Natural killer cell (primary cell): ENCODE data around the gene PCID2. TPM values are rescaled to one million over a fixed set of nuclear protein-coding genes. Genes with fewer than 3 reads are reported as not detected.

ENCODE experiments used
- ATAC-seq, 3 donors: fragments of 150-1000 bp in 2 of 3; fragments of 200-7000 bp in 1 of 3; cut with Tn5 transposase; 1 replicate in 1 of 3; 2 replicates in 2 of 3; pipeline ENCODE4 v1.10.0; 2021; ENCODE audit warnings: mild to moderate bottlenecking in 2 of 3, moderate library complexity in 2 of 3
- DNase-seq, 2 donors: peaks; one replicate each; pipeline versions ENCODE4 v3.0.0 to v3.0.0-alpha.2; 2013 to 2021; ENCODE audit warnings: mixed read lengths in 1 of 2
- H3K27ac ChIP-seq: one replicate; pipeline ENCODE4 v1.5.1; 2013; ENCODE audit warnings: mild to moderate bottlenecking, low read length
- H3K27me3 ChIP-seq: one replicate; pipeline ENCODE4 v1.6.1; 2013; ENCODE audit warnings: low read length; ENCODE audit not compliant: control insufficient read depth, insufficient read depth
- H3K36me3 ChIP-seq: one replicate; pipeline ENCODE4 v1.6.1; 2013; ENCODE audit warnings: low read length; ENCODE audit not compliant: control insufficient read depth, insufficient read depth
- H3K4me1 ChIP-seq: one replicate; pipeline ENCODE4 v1.6.1; 2013; ENCODE audit warnings: low read length; ENCODE audit not compliant: control insufficient read depth, insufficient read depth
- H3K4me3 ChIP-seq: one replicate; pipeline ENCODE4 v1.5.1; 2013; ENCODE audit warnings: low read length
- H3K9me3 ChIP-seq: one replicate; pipeline ENCODE4 v1.6.1; 2013; ENCODE audit warnings: low read length; ENCODE audit not compliant: control insufficient read depth, insufficient read depth
- H3K27ac Mint-ChIP-seq, 2 donors: one replicate each; pipeline ENCODE4 v1.8.0; 2022; ENCODE audit warnings: mild to moderate bottlenecking in 2 of 2, mixed read lengths in 2 of 2, moderate library complexity in 1 of 2
- H3K27me3 Mint-ChIP-seq, 2 donors: one replicate each; pipeline ENCODE4 v1.8.0; 2022; ENCODE audit warnings: low read depth in 2 of 2, mixed read lengths in 2 of 2
- H3K36me3 Mint-ChIP-seq: one replicate; pipeline ENCODE4 v1.8.0; 2022; ENCODE audit warnings: mixed read lengths
- H3K4me1 Mint-ChIP-seq, 2 donors: one replicate each; pipeline ENCODE4 v1.8.0; 2022; ENCODE audit warnings: mixed read lengths in 2 of 2
- H3K4me3 Mint-ChIP-seq: one replicate; pipeline ENCODE4 v1.8.0; 2022; ENCODE audit warnings: mild to moderate bottlenecking, moderate library complexity, mixed read lengths
- H3K9me3 Mint-ChIP-seq, 2 donors: one replicate each; pipeline ENCODE4 v1.8.0; 2022; ENCODE audit warnings: mixed read lengths in 2 of 2
- WGBS: methylation state at CpG from one replicate; pipeline ENCODE4 v1.1.7; 2013; ENCODE audit warnings: missing lambda C conversion rate; ENCODE audit not compliant: insufficient coverage; 5-methylcytosine and 5-hydroxymethylcytosine counted together
- intact Hi-C: fragments of 100-400 bp; cut with micrococcal nuclease; formaldehyde crosslinking; loops from one replicate; pipeline ENCODE4 v1.14.2; 2022
- total RNA-seq, 4 donors: library from RNA; stranded (reverse); fragments of 120-200 nt in 1 of 4; gene quantifications; one replicate each; pipeline versions ENCODE4 v1.2.3 to v1.2.4, GENCODE V29; 2013 to 2022
- TF ChIP-seq, protein P1 (sequence below): fragments of 200-600 bp; IDR thresholded peaks from one replicate; pipeline ENCODE4 v1.8.0; 2022; ENCODE audit warnings: antibody characterized with exemption

Gene PCID2
- total RNA-seq, 3 donors from 2014 or later (not counting 1 experiment from before 2014, with no cell fraction given) = 26.4 to 68.9 (median 42.3) TPM

DNA sequence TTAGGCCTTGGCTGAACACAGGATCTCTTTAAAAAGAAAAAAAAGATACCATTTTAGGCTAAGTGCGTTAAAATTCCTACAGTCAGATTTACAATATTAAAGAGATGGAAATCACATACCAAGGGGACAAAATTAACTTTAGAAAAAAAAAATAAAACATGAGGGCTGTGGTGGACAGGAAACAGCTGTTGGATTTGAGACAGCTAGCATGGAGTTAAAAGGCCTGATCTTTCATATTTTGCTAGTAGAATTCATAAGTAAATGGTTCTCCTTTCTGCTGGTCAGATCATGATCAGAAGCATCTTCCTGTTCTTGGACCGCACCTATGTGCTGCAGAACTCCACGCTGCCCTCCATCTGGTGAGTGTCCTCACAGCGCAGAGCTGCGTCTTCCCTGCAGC lies 20.7 kb upstream of the PCID2 start:
- H3K27me3 Mint-ChIP-seq = no peaks in the 10 kb centered on the region
- ATAC-seq = no peak
- TF ChIP-seq, protein P1, sequence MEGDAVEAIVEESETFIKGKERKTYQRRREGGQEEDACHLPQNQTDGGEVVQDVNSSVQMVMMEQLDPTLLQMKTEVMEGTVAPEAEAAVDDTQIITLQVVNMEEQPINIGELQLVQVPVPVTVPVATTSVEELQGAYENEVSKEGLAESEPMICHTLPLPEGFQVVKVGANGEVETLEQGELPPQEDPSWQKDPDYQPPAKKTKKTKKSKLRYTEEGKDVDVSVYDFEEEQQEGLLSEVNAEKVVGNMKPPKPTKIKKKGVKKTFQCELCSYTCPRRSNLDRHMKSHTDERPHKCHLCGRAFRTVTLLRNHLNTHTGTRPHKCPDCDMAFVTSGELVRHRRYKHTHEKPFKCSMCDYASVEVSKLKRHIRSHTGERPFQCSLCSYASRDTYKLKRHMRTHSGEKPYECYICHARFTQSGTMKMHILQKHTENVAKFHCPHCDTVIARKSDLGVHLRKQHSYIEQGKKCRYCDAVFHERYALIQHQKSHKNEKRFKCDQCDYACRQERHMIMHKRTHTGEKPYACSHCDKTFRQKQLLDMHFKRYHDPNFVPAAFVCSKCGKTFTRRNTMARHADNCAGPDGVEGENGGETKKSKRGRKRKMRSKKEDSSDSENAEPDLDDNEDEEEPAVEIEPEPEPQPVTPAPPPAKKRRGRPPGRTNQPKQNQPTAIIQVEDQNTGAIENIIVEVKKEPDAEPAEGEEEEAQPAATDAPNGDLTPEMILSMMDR = no peak
- peaks cover 58% of the 10 kb centered on the region for H3K36me3 ChIP-seq
- peaks cover 9 to 18% of the 10 kb centered on the region in 2 donors for H3K4me1 Mint-ChIP-seq
- no peaks in the 10 kb centered on the region for H3K9me3 ChIP-seq
- H3K27ac Mint-ChIP-seq = no peak overlapping the region
- H3K4me3 ChIP-seq = no peak overlapping the region
- no peaks in the 10 kb centered on the region for H3K9me3 Mint-ChIP-seq
- H3K4me3 Mint-ChIP-seq = no peak overlapping the region
- DNase-seq = no peak
- no peaks in the 10 kb centered on the region for H3K4me1 ChIP-seq
- no peak overlapping the region for H3K27ac ChIP-seq
- intact Hi-C loops = loop anchor here (10.0 kb wide), 1 partner anchor 284 kb away; no protein-coding TSS in a partner anchor
- WGBS = over 99% methylated on average over 4 of the region's 5 CpGs
- no peaks in the 10 kb centered on the region for H3K27me3 ChIP-seq
- H3K36me3 Mint-ChIP-seq = peaks cover 5% of the 10 kb centered on the region

DNA sequence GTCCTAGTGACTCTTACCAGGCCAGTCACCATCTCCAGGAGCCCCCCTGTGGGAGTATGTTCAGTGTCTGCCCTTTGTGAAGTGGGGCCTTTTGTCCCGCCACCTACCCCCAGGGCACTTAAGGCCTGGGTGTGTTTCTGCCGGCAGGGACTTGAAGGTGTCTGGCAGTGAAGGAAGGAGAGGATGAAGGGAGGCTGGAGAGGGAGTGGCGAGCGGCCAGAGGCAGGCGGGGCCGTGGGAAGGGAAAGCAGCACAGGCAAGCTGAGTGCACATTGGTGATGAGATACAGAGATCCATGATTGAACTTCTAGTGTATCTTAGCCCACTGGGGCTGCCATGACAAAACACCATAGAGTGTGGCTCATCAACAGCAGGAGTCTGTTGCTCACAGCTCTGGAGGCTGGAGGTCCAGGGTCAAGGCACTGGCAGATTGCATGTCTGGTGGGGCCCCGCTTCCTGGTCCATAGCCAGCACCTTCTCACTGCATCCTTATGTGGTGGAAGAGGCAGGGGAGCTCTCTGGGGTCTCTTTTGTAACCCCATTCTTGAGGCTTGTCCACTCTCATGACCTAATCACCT lies 18.5 kb upstream of the PCID2 start:
- Histone ChIP-seq H3K36me3 (peaks cover 44% of the 10 kb centered on the region), H3K27ac (no peak overlapping the region), H3K27me3 (no peaks in the 10 kb centered on the region), H3K4me1 (peaks cover 4% of the 10 kb centered on the region), H3K9me3 (no peaks in the 10 kb centered on the region), H3K4me3 (no peak overlapping the region)
- Mint-ChIP-seq H3K4me1 (peaks cover 20 to 29% of the 10 kb centered on the region in 2 donors), H3K27ac (no peak overlapping the region), H3K27me3 (no peaks in the 10 kb centered on the region), H3K36me3 (peaks cover 5% of the 10 kb centered on the region), H3K4me3 (no peak overlapping the region), H3K9me3 (no peaks in the 10 kb centered on the region)
- intact Hi-C loops = loop anchor here (10.0 kb wide), 1 partner anchor 282 kb away; no protein-coding TSS in a partner anchor
- DNase-seq (no peak), ATAC-seq (no peak)
- TF ChIP-seq, protein P1 = no peak
- WGBS = 97% methylated on average over 6 of the region's 7 CpGs

DNA sequence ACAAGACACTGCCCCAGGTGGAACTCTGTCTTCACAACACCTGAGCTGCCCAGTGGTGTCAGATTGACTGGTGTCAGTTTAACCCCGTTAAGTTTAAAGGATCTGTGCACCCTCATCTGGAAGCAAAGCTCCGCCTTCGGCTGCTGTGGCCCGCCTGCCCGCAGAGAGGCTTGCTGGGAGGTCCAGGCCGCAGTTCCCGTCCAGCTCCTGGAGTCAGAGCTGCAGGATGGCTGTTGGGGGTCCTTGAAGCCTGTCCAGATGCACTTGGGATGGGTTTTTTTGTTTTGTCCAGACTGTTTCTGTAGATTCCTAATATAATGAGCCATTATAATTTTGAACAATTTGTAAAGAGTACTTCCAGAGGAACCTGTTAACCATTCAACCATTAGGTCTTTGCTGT lies 17.0 kb upstream of the PCID2 start:
- TF ChIP-seq, protein P1 = no peak
- H3K27me3 ChIP-seq = no peaks in the 10 kb centered on the region
- H3K9me3 ChIP-seq = no peaks in the 10 kb centered on the region
- Mint-ChIP-seq H3K27ac (no peak overlapping the region), H3K4me1 (peaks cover 25 to 42% of the 10 kb centered on the region in 2 donors), H3K4me3 (no peak overlapping the region), H3K27me3 (no peaks in the 10 kb centered on the region), H3K36me3 (peaks cover 5% of the 10 kb centered on the region), H3K9me3 (no peaks in the 10 kb centered on the region)
- intact Hi-C loops = loop anchor here (10.0 kb wide), 1 partner anchor 281 kb away; no protein-coding TSS in a partner anchor
- H3K36me3 ChIP-seq = peaks cover 43% of the 10 kb centered on the region
- WGBS = 97% methylated on average over 7 of the region's 7 CpGs
- H3K4me1 ChIP-seq = peaks cover 7% of the 10 kb centered on the region
- DNase-seq (no peak), ATAC-seq (no peak)
- no peak overlapping the region for H3K4me3 ChIP-seq
- H3K27ac ChIP-seq = no peak overlapping the region

DNA sequence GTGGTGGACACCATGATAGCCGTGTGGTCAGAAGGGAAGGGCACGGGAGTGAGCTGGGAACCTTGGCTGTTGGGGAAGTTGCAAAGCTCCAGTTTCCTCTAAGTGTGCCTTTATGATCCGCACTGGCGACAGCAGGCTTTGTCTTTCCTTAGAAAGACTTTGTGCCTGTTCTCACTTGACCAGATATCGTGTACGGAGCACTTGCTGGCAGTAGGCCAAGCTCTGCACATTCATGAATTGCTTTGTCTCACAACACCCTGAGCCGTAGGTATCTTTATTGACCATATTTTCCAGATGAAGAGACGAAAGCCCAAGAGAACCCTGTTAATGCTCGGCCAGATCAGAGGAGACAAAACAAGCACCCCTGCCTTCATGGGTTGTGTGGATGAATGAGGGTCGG lies 16.0 kb upstream of the PCID2 start:
- Histone ChIP-seq H3K27ac (no peak overlapping the region), H3K9me3 (no peaks in the 10 kb centered on the region), H3K27me3 (no peaks in the 10 kb centered on the region), H3K36me3 (peaks cover 44% of the 10 kb centered on the region), H3K4me3 (no peak overlapping the region), H3K4me1 (peaks cover 7% of the 10 kb centered on the region)
- no peaks in the 10 kb centered on the region for H3K9me3 Mint-ChIP-seq
- no peak for ATAC-seq
- intact Hi-C loops = loop anchor here (10.0 kb wide), 1 partner anchor 280 kb away; no protein-coding TSS in a partner anchor
- peaks cover 25 to 48% of the 10 kb centered on the region in 2 donors for H3K4me1 Mint-ChIP-seq
- 96% methylated on average over 10 of the region's 10 CpGs for WGBS
- H3K4me3 Mint-ChIP-seq = no peak overlapping the region
- peak overlapping the region in 1 of 2 donors; percentile 43 for H3K27ac Mint-ChIP-seq
- DNase-seq = no peak
- no peaks in the 10 kb centered on the region for H3K36me3 Mint-ChIP-seq
- no peaks in the 10 kb centered on the region for H3K27me3 Mint-ChIP-seq
- TF ChIP-seq, protein P1 = no peak
